Esophagus muscularis mucosa (tissue), 4 donors: Measurements from ENCODE around the gene CNTFR.

ENCODE experiments used
- EP300 ChIP-seq: sonication (generic); formaldehyde crosslinking; IDR thresholded peaks from one replicate; pipeline ENCODE4 v1.6.1; 2017; ENCODE audit warnings: antibody characterized with exemption
- POLR2AphosphoS5 ChIP-seq, 2 donors: sonication (generic); formaldehyde crosslinking; IDR thresholded peaks; one replicate each; pipeline ENCODE4 v1.6.1; 2017; ENCODE audit warnings: antibody characterized with exemption in 2 of 2
- TF ChIP-seq, protein P1 (sequence below), 3 experiments: fragments of 200-600 bp in 2 of 3; fragments of 450-650 bp in 1 of 3; sonication (generic) in 2 of 3; IDR thresholded peaks; one replicate each; pipeline ENCODE4 v1.5.1; 2017 to 2019; ENCODE audit warnings: antibody characterized with exemption in 3 of 3, mild to moderate bottlenecking in 2 of 3, moderate library complexity in 1 of 3

DNA sequence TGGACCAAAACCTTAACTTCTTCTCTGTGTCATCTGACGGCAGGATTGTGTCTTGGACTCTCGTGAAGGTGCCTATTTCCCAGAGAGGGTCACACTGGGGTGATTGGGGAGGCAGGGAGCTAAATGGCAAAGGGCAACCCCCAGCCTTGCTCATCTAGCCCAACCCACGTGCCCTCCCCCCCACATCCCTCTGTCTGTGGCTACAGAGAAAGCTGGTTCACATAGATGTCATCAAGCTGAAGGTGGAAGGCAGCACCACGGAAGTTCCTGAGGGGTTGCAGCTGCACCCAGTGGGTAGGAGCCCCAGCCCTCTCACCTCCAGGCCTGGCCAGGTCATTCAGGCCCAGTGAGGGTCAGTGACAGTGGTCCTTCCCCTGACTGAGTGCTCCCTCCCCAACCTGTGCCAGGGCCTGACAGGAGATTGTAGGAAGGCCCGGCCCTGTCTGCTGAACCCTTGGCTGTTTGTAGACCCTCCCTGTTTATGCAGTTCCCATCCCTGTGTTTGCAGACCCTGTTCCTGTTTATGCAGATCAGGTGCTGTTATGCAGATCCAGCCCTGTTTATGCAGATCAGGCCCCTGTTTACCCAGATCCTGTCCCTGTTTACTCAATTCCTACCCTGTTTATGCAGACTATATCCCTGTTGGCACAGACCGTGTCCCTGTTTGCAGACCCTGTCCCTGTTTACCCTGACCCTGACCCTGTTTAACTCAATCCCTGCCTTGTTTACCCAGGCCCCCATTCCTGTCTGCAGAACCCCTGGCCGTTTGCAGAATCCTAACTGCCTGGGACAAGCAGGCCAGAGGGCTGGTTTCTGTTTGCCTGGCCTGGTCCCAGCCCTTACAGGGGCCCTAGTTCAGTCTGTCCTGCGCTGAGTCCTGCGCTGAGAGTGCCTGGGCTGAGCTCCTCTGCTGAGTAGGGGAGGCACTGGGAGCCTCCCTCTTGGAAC is 77.1 kb downstream of the CNTFR start:
- TF ChIP-seq EP300 = no peak
- TF ChIP-seq, protein P1, sequence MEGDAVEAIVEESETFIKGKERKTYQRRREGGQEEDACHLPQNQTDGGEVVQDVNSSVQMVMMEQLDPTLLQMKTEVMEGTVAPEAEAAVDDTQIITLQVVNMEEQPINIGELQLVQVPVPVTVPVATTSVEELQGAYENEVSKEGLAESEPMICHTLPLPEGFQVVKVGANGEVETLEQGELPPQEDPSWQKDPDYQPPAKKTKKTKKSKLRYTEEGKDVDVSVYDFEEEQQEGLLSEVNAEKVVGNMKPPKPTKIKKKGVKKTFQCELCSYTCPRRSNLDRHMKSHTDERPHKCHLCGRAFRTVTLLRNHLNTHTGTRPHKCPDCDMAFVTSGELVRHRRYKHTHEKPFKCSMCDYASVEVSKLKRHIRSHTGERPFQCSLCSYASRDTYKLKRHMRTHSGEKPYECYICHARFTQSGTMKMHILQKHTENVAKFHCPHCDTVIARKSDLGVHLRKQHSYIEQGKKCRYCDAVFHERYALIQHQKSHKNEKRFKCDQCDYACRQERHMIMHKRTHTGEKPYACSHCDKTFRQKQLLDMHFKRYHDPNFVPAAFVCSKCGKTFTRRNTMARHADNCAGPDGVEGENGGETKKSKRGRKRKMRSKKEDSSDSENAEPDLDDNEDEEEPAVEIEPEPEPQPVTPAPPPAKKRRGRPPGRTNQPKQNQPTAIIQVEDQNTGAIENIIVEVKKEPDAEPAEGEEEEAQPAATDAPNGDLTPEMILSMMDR (IDR thresholded peaks at IDR 0.05) = no peak
- TF ChIP-seq POLR2AphosphoS5 (IDR thresholded peaks at IDR 0.05) = no peak
